ENCODE data around the gene CCDC171. TPM values are rescaled to one million over a fixed set of nuclear protein-coding genes. Genes with fewer than 3 reads are reported as not detected.

The CCDC171 gene
- total and polyA plus RNA-seq, 10 of the 15 experiments (the other 5 are each of a cell fraction or from before 2014, with no cell fraction given) = 1.00 to 7.2 (median 2.8) TPM

DNA sequence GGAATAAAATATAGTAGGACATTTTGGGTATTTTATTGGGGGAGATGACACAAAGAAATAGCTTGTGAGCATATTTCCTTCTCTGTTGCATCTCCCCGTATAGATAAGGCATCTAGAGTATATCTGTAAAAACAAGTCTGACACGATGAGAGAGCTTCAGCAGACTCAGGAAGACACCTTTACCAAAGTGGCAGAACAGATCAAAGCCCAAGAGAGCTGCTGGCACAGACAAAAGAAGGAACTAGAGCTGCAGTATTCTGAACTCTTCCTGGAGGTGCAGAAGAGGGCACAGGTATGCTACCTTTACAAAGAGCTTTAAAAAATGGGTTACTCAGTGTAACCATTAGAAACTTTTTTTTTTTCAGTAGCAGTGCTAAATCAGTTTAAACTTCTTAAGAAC, 176.7 kb downstream of the CCDC171 start:
- Histone ChIP-seq H3K27ac (ENCODE audit: control insufficient read depth, insufficient read depth) (no peak overlapping the region), H3K4me2 (ENCODE audit: control insufficient read depth, insufficient read depth) (no peak overlapping the region), H3K79me2 (ENCODE audit: control insufficient read depth, insufficient read depth, low read length) (no peaks in the 10 kb centered on the region), H3K9me3 (replicated peaks; ENCODE audit: control insufficient read depth, insufficient read depth, low read length) (no peaks in the 10 kb centered on the region), H4K20me1 (ENCODE audit: control insufficient read depth, insufficient read depth) (no peaks in the 10 kb centered on the region), H3K4me1 (ENCODE audit: control insufficient read depth, insufficient read depth, low read length) (no peaks in the 10 kb centered on the region), H3K4me3 (no peak overlapping the region), H2AFZ (ENCODE audit: control insufficient read depth, low read depth, low read length) (no peak overlapping the region), H3K9ac (ENCODE audit: control insufficient read depth, insufficient read depth, low read length) (no peak overlapping the region), H3K27me3 (replicated peaks in 1 of 2; ENCODE audit: control insufficient read depth in 2 of 2, insufficient read depth in 2 of 2, low read length in 1 of 2) (no peaks in the 10 kb centered on the region), H3K36me3 (ENCODE audit: control insufficient read depth in 2 of 2, insufficient read depth in 2 of 2, low read length in 1 of 2) (no peaks in the 10 kb centered on the region)
- POLR2A ChIA-PET = no interaction called here
- CTCF ChIA-PET = no interaction called here
- no peak for DNase-seq (ENCODE audit: low read depth, low spot score)
- in situ Hi-C loops (cut with MboI) = no loop called here
- no TSS peak for BruUV-seq (replicated peaks)
- 94% methylated on average over 2 of the region's 2 CpGs for WGBS (ENCODE audit: insufficient coverage, insufficient replicate concordance, low lambda C conversion rate, missing lambda C conversion rate)
- no peak for FAIRE-seq
- ATAC-seq = no peak
- intact Hi-C loops (cut with micrococcal nuclease; ENCODE audit: unreplicated experiment) = no loop called here
- RAD21 ChIA-PET (ENCODE audit: unreplicated experiment) = no interaction called here
- SMC1A ChIA-PET (ENCODE audit: uncharacterized antibody, unreplicated experiment) = no interaction called here
- no peak for TF ChIP-seq CHD4 (IDR thresholded peaks at IDR 0.05)
- TF ChIP-seq, protein P1, sequence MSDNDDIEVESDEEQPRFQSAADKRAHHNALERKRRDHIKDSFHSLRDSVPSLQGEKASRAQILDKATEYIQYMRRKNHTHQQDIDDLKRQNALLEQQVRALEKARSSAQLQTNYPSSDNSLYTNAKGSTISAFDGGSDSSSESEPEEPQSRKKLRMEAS (IDR thresholded peaks at IDR 0.05; ENCODE audit: low read depth, low read length) = no peak
- no peak for TF ChIP-seq RFX5 (IDR thresholded peaks at IDR 0.05; ENCODE audit: low read depth, low read length)
- TF ChIP-seq, protein P2, sequence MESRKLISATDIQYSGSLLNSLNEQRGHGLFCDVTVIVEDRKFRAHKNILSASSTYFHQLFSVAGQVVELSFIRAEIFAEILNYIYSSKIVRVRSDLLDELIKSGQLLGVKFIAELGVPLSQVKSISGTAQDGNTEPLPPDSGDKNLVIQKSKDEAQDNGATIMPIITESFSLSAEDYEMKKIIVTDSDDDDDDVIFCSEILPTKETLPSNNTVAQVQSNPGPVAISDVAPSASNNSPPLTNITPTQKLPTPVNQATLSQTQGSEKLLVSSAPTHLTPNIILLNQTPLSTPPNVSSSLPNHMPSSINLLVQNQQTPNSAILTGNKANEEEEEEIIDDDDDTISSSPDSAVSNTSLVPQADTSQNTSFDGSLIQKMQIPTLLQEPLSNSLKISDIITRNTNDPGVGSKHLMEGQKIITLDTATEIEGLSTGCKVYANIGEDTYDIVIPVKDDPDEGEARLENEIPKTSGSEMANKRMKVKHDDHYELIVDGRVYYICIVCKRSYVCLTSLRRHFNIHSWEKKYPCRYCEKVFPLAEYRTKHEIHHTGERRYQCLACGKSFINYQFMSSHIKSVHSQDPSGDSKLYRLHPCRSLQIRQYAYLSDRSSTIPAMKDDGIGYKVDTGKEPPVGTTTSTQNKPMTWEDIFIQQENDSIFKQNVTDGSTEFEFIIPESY (IDR thresholded peaks at IDR 0.05) = no peak
- TF ChIP-seq POLR2AphosphoS2 (IDR thresholded peaks at IDR 0.05; ENCODE audit: low read depth, low read length) = no peak
- TF ChIP-seq SP1 (IDR thresholded peaks at IDR 0.05; ENCODE audit: low read depth, low read length) = no peak
- TF ChIP-seq, protein P3, sequence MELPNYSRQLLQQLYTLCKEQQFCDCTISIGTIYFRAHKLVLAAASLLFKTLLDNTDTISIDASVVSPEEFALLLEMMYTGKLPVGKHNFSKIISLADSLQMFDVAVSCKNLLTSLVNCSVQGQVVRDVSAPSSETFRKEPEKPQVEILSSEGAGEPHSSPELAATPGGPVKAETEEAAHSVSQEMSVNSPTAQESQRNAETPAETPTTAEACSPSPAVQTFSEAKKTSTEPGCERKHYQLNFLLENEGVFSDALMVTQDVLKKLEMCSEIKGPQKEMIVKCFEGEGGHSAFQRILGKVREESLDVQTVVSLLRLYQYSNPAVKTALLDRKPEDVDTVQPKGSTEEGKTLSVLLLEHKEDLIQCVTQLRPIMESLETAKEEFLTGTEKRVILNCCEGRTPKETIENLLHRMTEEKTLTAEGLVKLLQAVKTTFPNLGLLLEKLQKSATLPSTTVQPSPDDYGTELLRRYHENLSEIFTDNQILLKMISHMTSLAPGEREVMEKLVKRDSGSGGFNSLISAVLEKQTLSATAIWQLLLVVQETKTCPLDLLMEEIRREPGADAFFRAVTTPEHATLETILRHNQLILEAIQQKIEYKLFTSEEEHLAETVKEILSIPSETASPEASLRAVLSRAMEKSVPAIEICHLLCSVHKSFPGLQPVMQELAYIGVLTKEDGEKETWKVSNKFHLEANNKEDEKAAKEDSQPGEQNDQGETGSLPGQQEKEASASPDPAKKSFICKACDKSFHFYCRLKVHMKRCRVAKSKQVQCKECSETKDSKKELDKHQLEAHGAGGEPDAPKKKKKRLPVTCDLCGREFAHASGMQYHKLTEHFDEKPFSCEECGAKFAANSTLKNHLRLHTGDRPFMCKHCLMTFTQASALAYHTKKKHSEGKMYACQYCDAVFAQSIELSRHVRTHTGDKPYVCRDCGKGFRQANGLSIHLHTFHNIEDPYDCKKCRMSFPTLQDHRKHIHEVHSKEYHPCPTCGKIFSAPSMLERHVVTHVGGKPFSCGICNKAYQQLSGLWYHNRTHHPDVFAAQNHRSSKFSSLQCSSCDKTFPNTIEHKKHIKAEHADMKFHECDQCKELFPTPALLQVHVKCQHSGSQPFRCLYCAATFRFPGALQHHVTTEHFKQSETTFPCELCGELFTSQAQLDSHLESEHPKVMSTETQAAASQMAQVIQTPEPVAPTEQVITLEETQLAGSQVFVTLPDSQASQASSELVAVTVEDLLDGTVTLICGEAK (IDR thresholded peaks at IDR 0.05; ENCODE audit: borderline replicate concordance) = no peak
- TF ChIP-seq POU2F2 (IDR thresholded peaks at IDR 0.05; ENCODE audit: borderline replicate concordance, low read depth, low read length) = no peak
- no peak for TF ChIP-seq FOXM1 (IDR thresholded peaks at IDR 0.05; ENCODE audit: low read depth, low read length)
- TF ChIP-seq YY1 (IDR thresholded peaks at IDR 0.05; ENCODE audit: low read depth, low read length) = no peak
- no peak for TF ChIP-seq SREBF2 (IDR thresholded peaks at IDR 0.05; ENCODE audit: low read length)
- no peak for TF ChIP-seq ETV6 (conservative IDR thresholded peaks at IDR 0.05 in 1 of 2, IDR thresholded peaks at IDR 0.05 in 1 of 2; ENCODE audit: borderline replicate concordance in 1 of 2, low read depth in 1 of 2)
- TF ChIP-seq GATAD2B (conservative IDR thresholded peaks at IDR 0.05; ENCODE audit: low read depth) = no peak
- TF ChIP-seq, protein P4, sequence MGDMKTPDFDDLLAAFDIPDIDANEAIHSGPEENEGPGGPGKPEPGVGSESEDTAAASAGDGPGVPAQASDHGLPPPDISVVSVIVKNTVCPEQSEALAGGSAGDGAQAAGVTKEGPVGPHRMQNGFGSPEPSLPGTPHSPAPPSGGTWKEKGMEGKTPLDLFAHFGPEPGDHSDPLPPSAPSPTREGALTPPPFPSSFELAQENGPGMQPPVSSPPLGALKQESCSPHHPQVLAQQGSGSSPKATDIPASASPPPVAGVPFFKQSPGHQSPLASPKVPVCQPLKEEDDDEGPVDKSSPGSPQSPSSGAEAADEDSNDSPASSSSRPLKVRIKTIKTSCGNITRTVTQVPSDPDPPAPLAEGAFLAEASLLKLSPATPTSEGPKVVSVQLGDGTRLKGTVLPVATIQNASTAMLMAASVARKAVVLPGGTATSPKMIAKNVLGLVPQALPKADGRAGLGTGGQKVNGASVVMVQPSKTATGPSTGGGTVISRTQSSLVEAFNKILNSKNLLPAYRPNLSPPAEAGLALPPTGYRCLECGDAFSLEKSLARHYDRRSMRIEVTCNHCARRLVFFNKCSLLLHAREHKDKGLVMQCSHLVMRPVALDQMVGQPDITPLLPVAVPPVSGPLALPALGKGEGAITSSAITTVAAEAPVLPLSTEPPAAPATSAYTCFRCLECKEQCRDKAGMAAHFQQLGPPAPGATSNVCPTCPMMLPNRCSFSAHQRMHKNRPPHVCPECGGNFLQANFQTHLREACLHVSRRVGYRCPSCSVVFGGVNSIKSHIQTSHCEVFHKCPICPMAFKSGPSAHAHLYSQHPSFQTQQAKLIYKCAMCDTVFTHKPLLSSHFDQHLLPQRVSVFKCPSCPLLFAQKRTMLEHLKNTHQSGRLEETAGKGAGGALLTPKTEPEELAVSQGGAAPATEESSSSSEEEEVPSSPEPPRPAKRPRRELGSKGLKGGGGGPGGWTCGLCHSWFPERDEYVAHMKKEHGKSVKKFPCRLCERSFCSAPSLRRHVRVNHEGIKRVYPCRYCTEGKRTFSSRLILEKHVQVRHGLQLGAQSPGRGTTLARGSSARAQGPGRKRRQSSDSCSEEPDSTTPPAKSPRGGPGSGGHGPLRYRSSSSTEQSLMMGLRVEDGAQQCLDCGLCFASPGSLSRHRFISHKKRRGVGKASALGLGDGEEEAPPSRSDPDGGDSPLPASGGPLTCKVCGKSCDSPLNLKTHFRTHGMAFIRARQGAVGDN (IDR thresholded peaks at IDR 0.05) = no peak
- TF ChIP-seq NR2F1 (conservative IDR thresholded peaks at IDR 0.05) = no peak
- no peak for TF ChIP-seq SIX5 (IDR thresholded peaks at IDR 0.05; ENCODE audit: low read depth, low read length, severe bottlenecking)

Measured in GM12878 (cell line).